Purkinje cell (primary cell): Measurements from ENCODE around the gene PLK4. TPM values are rescaled to one million over a fixed set of nuclear protein-coding genes. Genes with fewer than 3 reads are reported as not detected.

Source experiments
- polyA plus RNA-seq: library from polyadenylated mRNA; unstranded; fragments of >200 nt; fragmentation: Nextera tagmentation; gene quantifications from 2 replicates; pipeline ENCODE4 v1.2.1, GENCODE V29; 2014

PLK4 gene
- polyA plus RNA-seq = 0.73 and 0.90 TPM in 2 replicates

GRCh38 chr4:127880763-127881562 lies at the start of gene PLK4:
Gene PLK4, plus strand, starts transcription at chr4:127880893. Its CDS starts 242 bp downstream, at chr4:127881135.

Other genes starting within 250 kb of the PLK4 start
- gene INTU, start 247.9 kb upstream of the PLK4 start, polyA plus RNA-seq = 10.2 and 10.6 TPM in 2 replicates
- 0.17 TPM in 1 of 2 replicates, not detected in the other for gene SLC25A31, start 150.5 kb upstream of the PLK4 start, polyA plus RNA-seq
- 135 and 136 TPM in 2 replicates for gene HSPA4L, start 98.6 kb upstream of the PLK4 start, polyA plus RNA-seq
- gene MFSD8, start 84.3 kb downstream of the PLK4 start, polyA plus RNA-seq = 40.2 and 47.7 TPM in 2 replicates
- gene ABHD18, start 84.5 kb downstream of the PLK4 start, polyA plus RNA-seq = 3.5 and 6.5 TPM in 2 replicates
- gene LARP1B, start 180.4 kb downstream of the PLK4 start, polyA plus RNA-seq = 19.7 and 22.3 TPM in 2 replicates